GM18502 (cell line): ENCODE data around the gene PCDHGA2.
"Not testable (repeated sequence)": the region's sequence is repeated elsewhere in the genome, so short reads cannot be mapped to it uniquely, and the experiment has no call there.

ENCODE experiments used
- ATAC-seq: cut with Tn5 transposase; IDR thresholded peaks from one replicate; pipeline ENCODE4 v1.9.1; 2021; ENCODE audit warnings: mild to moderate bottlenecking; ENCODE audit not compliant: unreplicated experiment, poor library complexity

PCDHGA2 gene

DNA sequence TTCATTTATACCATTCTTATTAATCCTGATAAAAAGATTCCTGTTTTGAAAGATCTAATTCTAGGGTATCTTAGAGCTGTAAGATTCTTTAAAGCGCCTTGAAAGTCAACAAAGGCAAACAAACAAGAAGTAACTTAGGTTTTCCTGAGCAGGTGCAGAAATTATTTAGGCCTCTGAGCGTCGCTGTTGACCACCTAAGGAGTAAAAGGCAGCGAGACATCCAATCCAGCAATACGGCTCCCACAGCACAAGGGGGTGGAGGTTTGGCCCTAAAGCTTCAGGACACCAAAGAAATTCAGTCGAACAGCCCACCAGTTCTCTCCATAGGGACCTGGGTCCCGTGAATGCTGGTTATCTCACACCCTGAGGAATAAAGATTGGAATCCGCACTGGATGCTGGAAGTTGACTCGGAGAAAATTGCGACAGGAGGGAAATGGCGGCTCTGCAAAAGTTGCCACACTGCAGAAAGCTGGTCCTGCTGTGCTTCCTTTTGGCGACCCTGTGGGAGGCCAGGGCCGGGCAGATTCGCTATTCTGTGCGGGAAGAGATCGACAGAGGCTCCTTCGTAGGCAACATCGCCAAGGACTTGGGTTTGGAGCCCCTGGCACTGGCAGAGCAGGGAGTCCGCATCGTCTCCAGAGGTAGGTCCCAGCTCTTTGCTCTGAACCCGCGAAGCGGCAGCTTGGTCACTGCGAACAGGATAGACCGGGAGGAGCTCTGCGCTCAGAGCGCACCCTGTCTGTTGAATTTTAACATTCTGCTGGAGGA is at the start of gene PCDHGA2:
PCDHGA2 (plus strand) TSS at position 223 of the 769 bp plus-strand sequence.
- no peak for ATAC-seq

GRCh38 chr5:141298376-141298775 is 40.2 kb upstream of the PCDHGA2 start:
- no peak for ATAC-seq

DNA sequence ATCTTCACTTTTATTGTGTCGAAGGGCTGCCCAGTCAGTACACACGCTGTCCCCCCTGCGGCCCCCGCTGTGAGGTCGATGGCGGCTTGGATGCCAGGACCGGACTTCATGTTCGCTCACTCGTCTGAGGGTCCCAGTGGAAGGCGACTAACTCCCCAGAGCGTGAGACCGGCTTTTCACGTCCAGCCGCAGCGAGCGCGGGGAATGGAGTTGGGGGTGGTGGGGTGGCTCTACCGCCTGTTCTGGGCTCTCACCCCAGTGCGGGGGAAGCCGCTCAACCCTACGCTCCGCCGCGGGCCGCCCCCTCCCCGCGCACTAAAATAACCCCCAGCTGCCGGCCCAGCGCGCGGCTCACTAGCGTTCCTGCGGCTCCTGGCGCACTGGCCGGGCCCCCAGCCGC is 34.8 kb upstream of the PCDHGA2 start, which contains the start of gene SLC25A2:
SLC25A2 (minus strand) TSS at position 294 of the 400 bp plus-strand sequence; CDS start at position 110, 184 bp downstream.
- ATAC-seq: no peak

- ATAC-seq: no peak
Measured at GRCh38 chr5:141306630-141307029, 31.9 kb upstream of the PCDHGA2 start.

GRCh38 chr5:141313711-141314110 is 24.8 kb upstream of the PCDHGA2 start:
- no peak for ATAC-seq

DNA sequence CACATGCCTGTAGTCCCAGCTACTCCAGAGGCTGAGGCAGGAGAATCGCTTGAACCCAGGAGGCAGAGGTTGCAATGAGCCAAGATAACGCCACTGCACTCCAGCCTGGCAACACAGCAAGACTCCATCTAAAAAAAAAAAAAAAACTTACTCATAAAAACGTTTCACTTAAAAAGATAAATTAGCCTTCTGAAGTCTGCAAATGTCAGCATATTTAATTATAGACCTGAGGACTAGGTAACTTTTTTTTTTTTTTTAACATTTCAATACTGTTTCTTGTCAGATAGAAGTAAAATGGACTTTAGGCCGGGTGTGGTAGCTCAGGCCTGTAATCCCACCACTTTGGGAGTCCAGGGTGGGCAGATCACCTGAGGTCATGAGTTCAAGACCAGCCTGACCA is 21.6 kb upstream of the PCDHGA2 start:
- not testable (repeated sequence) for ATAC-seq

- ATAC-seq: no peak
Measured at GRCh38 chr5:141319202-141319601, 19.4 kb upstream of the PCDHGA2 start.

- ATAC-seq: no peak
Measured at GRCh38 chr5:141319699-141320098, 18.9 kb upstream of the PCDHGA2 start.

GRCh38 chr5:141320225-141321169 is 18.1 kb upstream of the PCDHGA2 start, which contains the start of gene TAF7:
TAF7 (minus strand) TSS chr5:141320784; CDS start chr5:141320044, 740 bp downstream.
- ATAC-seq: peak; percentile 93

- ATAC-seq: no peak
Measured at GRCh38 chr5:141322261-141322660, 16.3 kb upstream of the PCDHGA2 start.

DNA sequence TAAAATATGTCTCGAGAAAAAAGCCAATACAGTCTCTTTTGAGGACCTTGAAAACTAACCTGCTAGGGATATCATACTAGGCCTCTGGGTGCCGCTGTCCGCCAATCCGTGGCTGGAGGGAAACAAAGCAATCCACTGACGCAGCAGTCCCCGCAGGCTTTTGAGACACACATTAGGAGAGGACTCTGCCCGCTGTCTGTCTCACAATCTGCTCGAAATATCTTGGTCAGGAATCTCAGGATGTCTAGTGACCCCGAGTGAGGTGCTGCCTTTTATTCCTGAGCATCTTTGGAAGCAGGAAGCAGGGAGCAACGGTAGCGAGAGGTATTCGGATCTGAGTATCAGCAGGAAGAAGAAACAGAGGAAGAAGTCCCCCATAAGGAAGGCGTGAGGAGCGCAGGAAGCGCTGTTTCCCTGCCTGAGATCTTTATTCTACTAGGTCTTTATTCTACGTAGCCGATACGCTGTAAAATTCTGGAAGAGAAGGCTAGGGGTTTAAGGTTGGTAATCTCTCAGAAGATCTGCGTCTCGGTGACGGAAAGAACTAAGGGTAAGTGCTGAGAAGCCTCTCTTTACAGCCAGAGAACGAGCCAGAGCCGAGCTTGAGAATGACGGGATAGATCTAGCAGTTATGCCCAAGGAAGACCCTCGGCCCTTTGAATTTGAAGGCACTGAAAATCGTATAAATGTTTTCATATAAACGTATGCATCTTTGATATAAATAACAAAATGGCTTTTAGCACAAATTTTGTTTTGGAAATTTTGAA is 12.3 kb upstream of the PCDHGA2 start:
- ATAC-seq: peak; percentile 91

- no peak for ATAC-seq
Measured at GRCh38 chr5:141328231-141328630, 10.3 kb upstream of the PCDHGA2 start.

DNA sequence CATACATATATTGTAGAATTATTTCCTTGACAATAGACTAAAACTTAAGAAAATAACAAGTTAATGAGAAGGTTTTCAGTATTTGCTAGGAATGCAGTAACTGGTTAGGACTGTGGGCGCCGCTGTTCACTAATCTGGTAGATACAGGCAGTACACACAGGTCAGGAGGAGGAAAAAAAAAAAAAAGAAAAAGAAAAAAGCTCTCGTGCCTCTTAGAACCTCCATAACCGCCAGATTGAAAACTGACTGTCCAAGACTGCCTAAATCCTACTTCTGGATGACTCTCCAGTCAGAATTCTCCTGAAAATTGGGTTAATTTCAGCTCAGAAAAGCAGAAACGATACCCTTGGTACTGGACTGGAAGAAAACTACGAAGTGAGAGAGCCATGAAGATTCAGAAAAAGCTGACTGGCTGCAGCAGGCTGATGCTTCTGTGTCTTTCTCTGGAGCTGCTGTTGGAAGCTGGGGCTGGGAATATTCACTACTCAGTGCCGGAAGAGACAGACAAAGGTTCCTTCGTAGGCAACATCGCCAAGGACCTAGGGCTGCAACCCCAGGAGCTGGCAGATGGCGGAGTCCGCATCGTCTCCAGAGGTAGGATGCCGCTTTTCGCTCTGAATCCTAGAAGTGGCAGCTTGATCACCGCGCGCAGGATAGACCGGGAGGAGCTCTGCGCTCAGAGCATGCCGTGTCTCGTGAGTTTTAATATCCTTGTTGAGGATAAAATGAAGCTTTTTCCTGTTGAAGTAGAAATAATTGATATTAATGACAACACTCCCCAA is 8.1 kb upstream of the PCDHGA2 start, which contains the start of gene PCDHGA1:
PCDHGA1 (plus strand) TSS at position 216 of the 782 bp plus-strand sequence.
- ATAC-seq: no peak

GRCh38 chr5:141332571-141332970 is 6.0 kb upstream of the PCDHGA2 start:
- ATAC-seq: not testable (repeated sequence)

DNA sequence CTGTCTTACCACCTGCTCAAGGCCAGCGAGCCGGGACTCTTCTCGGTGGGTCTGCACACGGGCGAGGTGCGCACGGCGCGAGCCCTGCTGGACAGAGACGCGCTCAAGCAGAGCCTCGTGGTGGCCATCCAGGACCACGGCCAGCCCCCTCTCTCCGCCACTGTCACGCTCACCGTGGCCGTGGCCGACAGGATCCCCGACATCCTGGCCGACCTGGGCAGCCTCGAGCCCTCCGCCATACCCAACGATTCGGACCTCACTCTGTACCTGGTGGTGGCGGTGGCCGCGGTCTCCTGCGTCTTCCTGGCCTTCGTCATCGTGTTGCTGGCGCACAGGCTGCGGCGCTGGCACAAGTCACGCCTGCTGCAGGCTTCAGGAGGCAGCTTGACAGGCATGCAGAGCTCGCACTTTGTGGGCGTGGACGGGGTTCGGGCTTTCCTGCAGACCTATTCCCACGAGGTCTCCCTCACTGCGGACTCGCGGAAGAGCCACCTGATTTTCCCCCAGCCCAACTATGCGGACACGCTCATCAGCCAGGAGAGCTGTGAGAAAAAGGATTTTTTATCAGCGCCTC is 2.3 kb downstream of the PCDHGA2 start:
- not testable (repeated sequence) for ATAC-seq

DNA sequence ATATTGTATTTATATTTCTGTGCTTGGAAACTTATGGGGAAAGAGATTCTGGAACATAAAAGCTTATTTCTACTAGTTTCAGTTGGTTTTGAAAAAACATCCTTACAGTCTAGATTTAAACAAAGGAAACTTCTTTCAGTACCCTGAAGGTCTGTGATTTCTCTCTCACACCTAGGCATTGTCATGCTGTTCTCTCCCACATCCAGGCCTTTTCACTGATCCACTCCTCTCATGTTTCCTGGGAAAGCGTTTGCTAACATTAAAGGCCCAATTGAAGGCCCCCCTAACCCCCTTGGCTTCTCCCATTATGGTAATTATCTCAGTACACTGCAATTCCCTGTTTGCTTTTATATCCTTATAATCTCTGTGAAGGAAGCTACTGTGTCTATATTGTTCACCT is 4.2 kb downstream of the PCDHGA2 start:
- ATAC-seq: no peak

GRCh38 chr5:141343242-141343952 is 4.8 kb downstream of the PCDHGA2 start, which contains the start of gene PCDHGA3:
PCDHGA3 (plus strand) TSS chr5:141343829; CDS start chr5:141344034, 205 bp downstream.
- no peak for ATAC-seq

- ATAC-seq: no peak
Measured at GRCh38 chr5:141343953-141344463, 5.4 kb downstream of the PCDHGA2 start.
